H1 (cell line): ENCODE measurements around the gene SRD5A3. TPM values are rescaled to one million over a fixed set of nuclear protein-coding genes. Genes with fewer than 3 reads are reported as not detected.

Experiments
- GTF2F1 ChIP-seq: IDR thresholded peaks from 2 replicates; pipeline ENCODE4 v1.6.1; 2012; ENCODE audit warnings: low read depth, low read length, improper control_type of control experiment, borderline replicate concordance
- RBBP5 ChIP-seq: IDR thresholded peaks from 2 replicates; pipeline ENCODE4 v1.7.1; 2012; ENCODE audit warnings: low read depth, mild to moderate bottlenecking, inconsistent platforms, low read length, moderate library complexity, borderline replicate concordance
- RNF2 ChIP-seq: fragments of 200-900, 300-1000 bp; sonication (generic); IDR thresholded peaks from 2 replicates; pipeline ENCODE4 v1.7.1; 2016; ENCODE audit warnings: borderline replicate concordance, low read depth, mild to moderate bottlenecking, antibody characterized with exemption, low read length; ENCODE audit not compliant: poor library complexity, severe bottlenecking; ENCODE audit errors: missing control alignments
- SRF ChIP-seq: IDR thresholded peaks from 2 replicates; pipeline ENCODE4 v1.6.1; 2011; ENCODE audit warnings: mild to moderate bottlenecking, low read depth, low read length, moderate library complexity
- SUZ12 ChIP-seq: fragments of 200-600 bp; sonication (generic); IDR thresholded peaks from 2 replicates; pipeline ENCODE4 v1.6.1; 2012; ENCODE audit warnings: mild to moderate bottlenecking, inconsistent platforms, low read length, moderate library complexity, mixed read lengths
- polyA plus RNA-seq, 7 experiments: library from polyadenylated mRNA; depleted of rRNA in 3 of 7; stranded (reverse) in 5 of 7; unstranded in 2 of 7; fragments of >200 nt in 5 of 7; fragments of 200-250 nt in 2 of 7; gene quantifications; 1 replicate in 5 of 7; 2 replicates in 1 of 7; 4 replicates in 1 of 7; pipeline versions ENCODE4 v1.2.1 to v1.2.3, GENCODE V29; 2011 to 2013; ENCODE audit warnings: missing spikeins in 2 of 7, mixed read lengths in 2 of 7
- total RNA-seq: library from RNA; stranded (reverse); fragmentation: NEBNext Ultra II Directional; extraction: Animal tissue kit (Norgen Biotek cat#: 25700); gene quantifications from 2 replicates; pipeline ENCODE4 v1.2.1, GENCODE V29; 2021

SRD5A3 gene
- total and polyA plus RNA-seq, 2 of the 8 experiments (the other 6 are each of a cell fraction or from before 2014, with no cell fraction given): 19.6 to 34.6 TPM

GRCh38 chr4:55354648-55355047 lies 8.6 kb downstream of the SRD5A3 start (continued):
- TF ChIP-seq RNF2 (no peak), RBBP5 (no peak), GTF2F1 (no peak), SUZ12 (no peak), SRF (no peak)
